Measurements from ENCODE around the gene SMIM38.

DNA sequence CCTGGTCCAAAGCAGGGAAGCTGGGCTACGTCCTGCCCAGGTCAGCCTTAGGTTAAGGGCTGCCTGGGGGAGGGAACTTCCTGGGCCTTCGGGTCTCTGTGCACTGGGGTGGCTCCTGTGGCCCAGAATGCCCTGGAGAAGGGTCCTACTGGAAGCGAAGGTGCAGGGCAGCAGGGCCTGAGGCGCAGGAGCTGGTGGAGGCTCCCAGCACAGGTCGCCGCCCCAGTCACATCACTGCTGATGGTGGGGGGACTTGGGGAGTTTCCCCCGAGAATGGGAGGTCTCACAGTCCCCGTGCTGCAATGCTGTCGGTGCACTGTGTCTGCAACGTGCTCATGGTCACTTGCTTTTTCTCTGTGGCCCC, 815 bp upstream of the SMIM38 start:
- TF ChIP-seq, protein P1, sequence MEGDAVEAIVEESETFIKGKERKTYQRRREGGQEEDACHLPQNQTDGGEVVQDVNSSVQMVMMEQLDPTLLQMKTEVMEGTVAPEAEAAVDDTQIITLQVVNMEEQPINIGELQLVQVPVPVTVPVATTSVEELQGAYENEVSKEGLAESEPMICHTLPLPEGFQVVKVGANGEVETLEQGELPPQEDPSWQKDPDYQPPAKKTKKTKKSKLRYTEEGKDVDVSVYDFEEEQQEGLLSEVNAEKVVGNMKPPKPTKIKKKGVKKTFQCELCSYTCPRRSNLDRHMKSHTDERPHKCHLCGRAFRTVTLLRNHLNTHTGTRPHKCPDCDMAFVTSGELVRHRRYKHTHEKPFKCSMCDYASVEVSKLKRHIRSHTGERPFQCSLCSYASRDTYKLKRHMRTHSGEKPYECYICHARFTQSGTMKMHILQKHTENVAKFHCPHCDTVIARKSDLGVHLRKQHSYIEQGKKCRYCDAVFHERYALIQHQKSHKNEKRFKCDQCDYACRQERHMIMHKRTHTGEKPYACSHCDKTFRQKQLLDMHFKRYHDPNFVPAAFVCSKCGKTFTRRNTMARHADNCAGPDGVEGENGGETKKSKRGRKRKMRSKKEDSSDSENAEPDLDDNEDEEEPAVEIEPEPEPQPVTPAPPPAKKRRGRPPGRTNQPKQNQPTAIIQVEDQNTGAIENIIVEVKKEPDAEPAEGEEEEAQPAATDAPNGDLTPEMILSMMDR (IDR thresholded peaks at IDR 0.05): no peak
- TF ChIP-seq POLR2A (IDR thresholded peaks at IDR 0.05): no peak

All from body of pancreas (tissue), 4 donors.